Natural killer cell (primary cell): ENCODE data around the gene ZNF862. TPM values are rescaled to one million over a fixed set of nuclear protein-coding genes. Genes with fewer than 3 reads are reported as not detected.

Experiments used
- ATAC-seq, 3 donors: fragments of 150-1000 bp in 2 of 3; fragments of 200-7000 bp in 1 of 3; cut with Tn5 transposase; 1 replicate in 1 of 3; 2 replicates in 2 of 3; pipeline ENCODE4 v1.10.0; 2021; ENCODE audit warnings: mild to moderate bottlenecking in 2 of 3, moderate library complexity in 2 of 3
- DNase-seq, 2 donors: peaks; one replicate each; pipeline versions ENCODE4 v3.0.0 to v3.0.0-alpha.2; 2013 to 2021; ENCODE audit warnings: mixed read lengths in 1 of 2
- H3K27ac ChIP-seq: one replicate; pipeline ENCODE4 v1.5.1; 2013; ENCODE audit warnings: mild to moderate bottlenecking, low read length
- H3K27me3 ChIP-seq: one replicate; pipeline ENCODE4 v1.6.1; 2013; ENCODE audit warnings: low read length; ENCODE audit not compliant: control insufficient read depth, insufficient read depth
- H3K36me3 ChIP-seq: one replicate; pipeline ENCODE4 v1.6.1; 2013; ENCODE audit warnings: low read length; ENCODE audit not compliant: control insufficient read depth, insufficient read depth
- H3K4me1 ChIP-seq: one replicate; pipeline ENCODE4 v1.6.1; 2013; ENCODE audit warnings: low read length; ENCODE audit not compliant: control insufficient read depth, insufficient read depth
- H3K4me3 ChIP-seq: one replicate; pipeline ENCODE4 v1.5.1; 2013; ENCODE audit warnings: low read length
- H3K9me3 ChIP-seq: one replicate; pipeline ENCODE4 v1.6.1; 2013; ENCODE audit warnings: low read length; ENCODE audit not compliant: control insufficient read depth, insufficient read depth
- H3K27ac Mint-ChIP-seq, 2 donors: one replicate each; pipeline ENCODE4 v1.8.0; 2022; ENCODE audit warnings: mild to moderate bottlenecking in 2 of 2, mixed read lengths in 2 of 2, moderate library complexity in 1 of 2
- H3K27me3 Mint-ChIP-seq, 2 donors: one replicate each; pipeline ENCODE4 v1.8.0; 2022; ENCODE audit warnings: low read depth in 2 of 2, mixed read lengths in 2 of 2
- H3K36me3 Mint-ChIP-seq: one replicate; pipeline ENCODE4 v1.8.0; 2022; ENCODE audit warnings: mixed read lengths
- H3K4me1 Mint-ChIP-seq, 2 donors: one replicate each; pipeline ENCODE4 v1.8.0; 2022; ENCODE audit warnings: mixed read lengths in 2 of 2
- H3K4me3 Mint-ChIP-seq: one replicate; pipeline ENCODE4 v1.8.0; 2022; ENCODE audit warnings: mild to moderate bottlenecking, moderate library complexity, mixed read lengths
- H3K9me3 Mint-ChIP-seq, 2 donors: one replicate each; pipeline ENCODE4 v1.8.0; 2022; ENCODE audit warnings: mixed read lengths in 2 of 2
- WGBS: methylation state at CpG from one replicate; pipeline ENCODE4 v1.1.7; 2013; ENCODE audit warnings: missing lambda C conversion rate; ENCODE audit not compliant: insufficient coverage; 5-methylcytosine and 5-hydroxymethylcytosine counted together
- intact Hi-C: fragments of 100-400 bp; cut with micrococcal nuclease; formaldehyde crosslinking; loops from one replicate; pipeline ENCODE4 v1.14.2; 2022
- total RNA-seq, 4 donors: library from RNA; stranded (reverse); fragments of 120-200 nt in 1 of 4; gene quantifications; one replicate each; pipeline versions ENCODE4 v1.2.3 to v1.2.4, GENCODE V29; 2013 to 2022
- TF ChIP-seq, protein P1 (sequence below): fragments of 200-600 bp; IDR thresholded peaks from one replicate; pipeline ENCODE4 v1.8.0; 2022; ENCODE audit warnings: antibody characterized with exemption

ZNF862 gene
- total RNA-seq, 3 donors from 2014 or later (not counting 1 experiment from before 2014, with no cell fraction given) = 21.4 to 28.9 (median 21.7) TPM

DNA sequence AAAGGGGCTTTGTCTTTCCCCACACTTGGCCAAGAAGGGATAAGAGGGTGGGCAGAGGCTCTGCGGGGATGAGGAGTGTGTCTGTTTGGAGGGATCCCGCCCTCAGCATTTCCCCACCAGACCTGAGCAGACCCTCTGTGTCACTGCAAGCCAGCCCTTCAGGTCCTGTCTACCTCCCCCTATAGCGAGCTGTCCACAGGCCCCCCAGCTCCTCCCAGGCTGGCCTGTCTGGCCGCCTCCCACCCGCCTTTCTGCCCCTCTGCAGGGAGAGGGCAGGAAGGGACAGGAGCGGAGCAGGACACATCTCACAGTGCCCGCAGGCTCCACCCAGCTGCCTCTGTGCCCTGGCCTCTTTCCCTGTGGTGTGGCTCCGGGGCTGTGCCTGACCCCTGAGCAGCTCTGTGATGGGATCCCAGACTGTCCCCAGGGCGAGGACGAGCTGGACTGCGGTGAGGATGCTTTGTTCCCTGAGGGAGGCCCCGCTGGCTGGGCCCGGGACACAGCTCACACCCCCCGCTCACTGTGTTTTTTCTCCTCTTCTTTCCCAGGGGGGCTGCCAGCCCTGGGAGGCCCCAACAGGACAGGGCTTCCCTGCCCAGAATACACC, 47.3 kb upstream of the ZNF862 start:
- no peak overlapping the region for H3K4me3 Mint-ChIP-seq
- DNase-seq (no peak), ATAC-seq (no peak)
- peaks cover 0 to 26% of the 10 kb centered on the region in 2 donors for H3K27me3 Mint-ChIP-seq
- 90% methylated on average over 12 of the region's 14 CpGs for WGBS
- Histone ChIP-seq H3K9me3 (no peaks in the 10 kb centered on the region), H3K27ac (no peak overlapping the region), H3K4me3 (no peak overlapping the region), H3K4me1 (no peaks in the 10 kb centered on the region), H3K36me3 (no peaks in the 10 kb centered on the region), H3K27me3 (peaks cover 3% of the 10 kb centered on the region)
- no peak overlapping the region for H3K27ac Mint-ChIP-seq
- intact Hi-C loops = no loop called here
- TF ChIP-seq, protein P1, sequence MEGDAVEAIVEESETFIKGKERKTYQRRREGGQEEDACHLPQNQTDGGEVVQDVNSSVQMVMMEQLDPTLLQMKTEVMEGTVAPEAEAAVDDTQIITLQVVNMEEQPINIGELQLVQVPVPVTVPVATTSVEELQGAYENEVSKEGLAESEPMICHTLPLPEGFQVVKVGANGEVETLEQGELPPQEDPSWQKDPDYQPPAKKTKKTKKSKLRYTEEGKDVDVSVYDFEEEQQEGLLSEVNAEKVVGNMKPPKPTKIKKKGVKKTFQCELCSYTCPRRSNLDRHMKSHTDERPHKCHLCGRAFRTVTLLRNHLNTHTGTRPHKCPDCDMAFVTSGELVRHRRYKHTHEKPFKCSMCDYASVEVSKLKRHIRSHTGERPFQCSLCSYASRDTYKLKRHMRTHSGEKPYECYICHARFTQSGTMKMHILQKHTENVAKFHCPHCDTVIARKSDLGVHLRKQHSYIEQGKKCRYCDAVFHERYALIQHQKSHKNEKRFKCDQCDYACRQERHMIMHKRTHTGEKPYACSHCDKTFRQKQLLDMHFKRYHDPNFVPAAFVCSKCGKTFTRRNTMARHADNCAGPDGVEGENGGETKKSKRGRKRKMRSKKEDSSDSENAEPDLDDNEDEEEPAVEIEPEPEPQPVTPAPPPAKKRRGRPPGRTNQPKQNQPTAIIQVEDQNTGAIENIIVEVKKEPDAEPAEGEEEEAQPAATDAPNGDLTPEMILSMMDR = no peak
- peaks cover 0 to 12% of the 10 kb centered on the region in 2 donors for H3K4me1 Mint-ChIP-seq
- no peaks in the 10 kb centered on the region for H3K36me3 Mint-ChIP-seq
- no peaks in the 10 kb centered on the region for H3K9me3 Mint-ChIP-seq

- WGBS = 95% methylated on average over 20 of the region's 21 CpGs
- Mint-ChIP-seq H3K27me3 (peaks cover 0 to 26% of the 10 kb centered on the region in 2 donors), H3K4me1 (peaks cover 0 to 12% of the 10 kb centered on the region in 2 donors), H3K9me3 (no peaks in the 10 kb centered on the region), H3K4me3 (no peak overlapping the region), H3K27ac (no peak overlapping the region), H3K36me3 (no peaks in the 10 kb centered on the region)
- DNase-seq (no peak), ATAC-seq (no peak)
- Histone ChIP-seq H3K27me3 (peaks cover 3% of the 10 kb centered on the region), H3K4me3 (no peak overlapping the region), H3K27ac (no peak overlapping the region), H3K9me3 (no peaks in the 10 kb centered on the region), H3K4me1 (no peaks in the 10 kb centered on the region), H3K36me3 (no peaks in the 10 kb centered on the region)
- intact Hi-C loops = no loop called here
- TF ChIP-seq, protein P1 = no peak
These were observed 46.6 kb upstream of the ZNF862 start for GRCh38 chr7:149791411-149792219.

- TF ChIP-seq, protein P1 = no peak
- intact Hi-C loops = no loop called here
- Mint-ChIP-seq H3K27me3 (peaks cover 0 to 26% of the 10 kb centered on the region in 2 donors), H3K9me3 (no peaks in the 10 kb centered on the region), H3K36me3 (no peaks in the 10 kb centered on the region), H3K4me3 (no peak overlapping the region), H3K4me1 (peaks cover 0 to 12% of the 10 kb centered on the region in 2 donors), H3K27ac (no peak overlapping the region)
- Histone ChIP-seq H3K36me3 (no peaks in the 10 kb centered on the region), H3K4me1 (no peaks in the 10 kb centered on the region), H3K27me3 (peaks cover 3% of the 10 kb centered on the region), H3K27ac (no peak overlapping the region), H3K4me3 (no peak overlapping the region), H3K9me3 (no peaks in the 10 kb centered on the region)
- ATAC-seq (no peak), DNase-seq (no peak)
- 95% methylated on average over 15 of the region's 15 CpGs for WGBS
These were observed 46.0 kb upstream of the ZNF862 start for GRCh38 chr7:149792220-149792595.
